HCT116 (cell line): Measurements from ENCODE around the gene ATP6AP1. TPM values are rescaled to one million over a fixed set of nuclear protein-coding genes. Genes with fewer than 3 reads are reported as not detected.

Experiments
- ATAC-seq: fragments of 200-7000 bp; cut with Tn5 transposase; 2 replicates; pipeline ENCODE4 v1.9.1; 2020; ENCODE audit warnings: mild to moderate bottlenecking, moderate library complexity
- BruUV-seq: library from RNA; stranded (reverse); fragments of 400-500 nt; replicated peaks from 2 replicates; lab custom pipeline; 2021; lab: Mats Ljungman, UMichigan
- CTCF ChIA-PET: fragments of 300-600 bp; sonication (Branson Sonifier 250); formaldehyde crosslinking; loops from one replicate; lab custom pipeline; 2021; ENCODE audit warnings: antibody characterized with exemption; lab: Charles Lee
- POLR2A ChIA-PET: fragments of 300-600, 350-600 bp; sonication (Branson Sonifier 250); formaldehyde crosslinking; loops from one replicate; lab custom pipeline; 2021; ENCODE audit warnings: antibody characterized with exemption; lab: Charles Lee
- RAD21 ChIA-PET, 2 experiments: fragments of 300-600 bp; sonication (Branson Sonifier 250); formaldehyde crosslinking; loops; one replicate each; lab custom pipeline; 2023; ENCODE audit warnings: low total read pairs in 2 of 2; ENCODE audit not compliant: uncharacterized antibody in 2 of 2, unreplicated experiment in 2 of 2, low non-redundant PET in 1 of 2; lab: Charles Lee
- DNase-seq: peaks from one replicate; pipeline ENCODE4 v3.0.0-alpha.2; 2010; ENCODE audit warnings: low read depth, low spot score
- H2AFZ ChIP-seq: fragments of 200-600 bp; shearing (Covaris generic), sonication (generic); 2 replicates; pipeline ENCODE4 v1.6.1; 2017; ENCODE audit warnings: low read depth, mixed run types, mixed read lengths, antibody characterized with exemption, low read length; ENCODE audit not compliant: poor library complexity, severe bottlenecking
- H3K27ac ChIP-seq: 2 replicates; pipeline ENCODE4 v1.5.1; 2012; ENCODE audit warnings: low read depth, low read length
- H3K27me3 ChIP-seq: fragments of 200-600 bp; sonication (generic); 2 replicates; pipeline ENCODE4 v1.6.1; 2016; ENCODE audit warnings: mixed run types, low read length, mixed read lengths; ENCODE audit not compliant: insufficient read depth
- H3K36me3 ChIP-seq, 2 experiments: fragments of 200-500 bp in 1 of 2; fragments of 200-600 bp in 1 of 2; sonication (Bioruptor generic) in 1 of 2; sonication (generic) in 1 of 2; 2 replicates each; pipeline versions ENCODE4 v1.5.1 to v1.6.1; 2014 to 2016; ENCODE audit warnings: low read length in 2 of 2, inconsistent platforms in 1 of 2, mixed read lengths in 1 of 2, mixed run types in 1 of 2; ENCODE audit not compliant: insufficient read depth in 2 of 2, control insufficient read depth in 1 of 2
- H3K4me1 ChIP-seq, 2 experiments: fragments of 200-600 bp in 1 of 2; sonication (generic) in 1 of 2; 2 replicates each; pipeline versions ENCODE4 v1.5.1 to v1.6.1; 2012 to 2017; ENCODE audit warnings: low read length in 2 of 2, inconsistent platforms in 1 of 2, mild to moderate bottlenecking in 1 of 2, mixed read lengths in 1 of 2, mixed run types in 1 of 2, moderate library complexity in 1 of 2; ENCODE audit not compliant: insufficient read depth in 2 of 2, control insufficient read depth in 1 of 2
- H3K4me2 ChIP-seq: fragments of 200-600 bp; sonication (generic); 2 replicates; pipeline ENCODE4 v1.6.1; 2017; ENCODE audit warnings: mixed run types, low read length, mixed read lengths
- H3K4me3 ChIP-seq, 2 experiments: fragments of 200-600 bp in 1 of 2; sonication (generic) in 1 of 2; replicated peaks in 1 of 2; 2 replicates each; pipeline ENCODE4 v1.5.1; 2011 to 2016; ENCODE audit warnings: low read length in 2 of 2, control low read depth in 1 of 2, low read depth in 1 of 2, mild to moderate bottlenecking in 1 of 2, mixed read lengths in 1 of 2, mixed run types in 1 of 2
- H3K79me2 ChIP-seq: fragments of 200-600 bp; sonication (generic); 2 replicates; pipeline ENCODE4 v1.6.1; 2017; ENCODE audit warnings: mild to moderate bottlenecking, mixed run types, low read length, moderate library complexity, mixed read lengths; ENCODE audit not compliant: insufficient read depth
- H3K9ac ChIP-seq: fragments of 200-600 bp; sonication (generic); 2 replicates; pipeline ENCODE4 v1.6.1; 2016; ENCODE audit warnings: low read length, mixed read lengths
- H3K9me2 ChIP-seq: fragments of 200-600 bp; sonication (generic), shearing (Covaris generic); 2 replicates; pipeline ENCODE4 v1.6.1; 2017; ENCODE audit warnings: mixed run types, mild to moderate bottlenecking, moderate library complexity; ENCODE audit not compliant: insufficient read depth
- H3K9me3 ChIP-seq, 2 experiments: fragments of 200-500 bp in 1 of 2; fragments of 200-600 bp in 1 of 2; sonication (Bioruptor generic) in 1 of 2; sonication (generic) in 1 of 2; 2 replicates each; pipeline ENCODE4 v1.6.1; 2014 to 2017; ENCODE audit warnings: low read length in 2 of 2, mixed read lengths in 2 of 2, inconsistent platforms in 1 of 2, low read depth in 1 of 2, mild to moderate bottlenecking in 1 of 2, mixed run types in 1 of 2, moderate library complexity in 1 of 2; ENCODE audit not compliant: control insufficient read depth in 1 of 2, insufficient read depth in 1 of 2
- H4K20me1 ChIP-seq: fragments of 200-600 bp; sonication (generic), shearing (Covaris generic); 2 replicates; pipeline ENCODE4 v1.6.1; 2017; ENCODE audit warnings: mixed run types, mild to moderate bottlenecking, moderate library complexity; ENCODE audit not compliant: insufficient read depth
- CEBPB ChIP-seq: IDR thresholded peaks from 2 replicates; pipeline ENCODE4 v1.6.1; 2012; ENCODE audit warnings: low read depth
- ELF1 ChIP-seq: IDR thresholded peaks from 2 replicates; pipeline ENCODE4 v1.6.1; 2012; ENCODE audit warnings: low read depth, borderline replicate concordance
- EZH2 ChIP-seq: fragments of 200-600 bp; sonication (generic); IDR thresholded peaks from 2 replicates; pipeline ENCODE4 v1.6.1; 2017; ENCODE audit warnings: antibody characterized with exemption, mixed run types
- EZH2phosphoT487 ChIP-seq: fragments of 200-600 bp; IDR thresholded peaks from 2 replicates; pipeline ENCODE4 v1.6.1; 2018; ENCODE audit warnings: antibody characterized with exemption, borderline replicate concordance
- FOSL1 ChIP-seq: IDR thresholded peaks from 2 replicates; pipeline ENCODE4 v1.6.1; 2012; ENCODE audit warnings: low read depth
- JUND ChIP-seq: IDR thresholded peaks from 2 replicates; pipeline ENCODE4 v1.6.1; 2012
- POLR2A ChIP-seq: IDR thresholded peaks from 2 replicates; pipeline ENCODE4 v1.7.0; 2011; ENCODE audit warnings: borderline replicate concordance; ENCODE audit not compliant: insufficient read depth, insufficient read length; ENCODE audit errors: extremely low read depth
- POLR2AphosphoS5 ChIP-seq: IDR thresholded peaks from 2 replicates; pipeline ENCODE4 v1.6.1; 2011; ENCODE audit warnings: mild to moderate bottlenecking, low read depth, low read length, moderate library complexity
- SP1 ChIP-seq: IDR thresholded peaks from 2 replicates; pipeline ENCODE4 v1.6.1; 2012; ENCODE audit warnings: low read depth
- SRF ChIP-seq: IDR thresholded peaks from 2 replicates; pipeline ENCODE4 v1.6.1; 2012; ENCODE audit warnings: low read depth
- YY1 ChIP-seq: IDR thresholded peaks from 2 replicates; pipeline ENCODE4 v1.6.1; 2011; ENCODE audit warnings: low read length, low read depth, moderate library complexity, mild to moderate bottlenecking; ENCODE audit not compliant: insufficient replicate concordance; ENCODE audit errors: extremely low read depth
- ZBTB33 ChIP-seq: IDR thresholded peaks from 2 replicates; pipeline ENCODE4 v1.6.1; 2011; ENCODE audit warnings: mild to moderate bottlenecking, low read length, moderate library complexity; ENCODE audit not compliant: insufficient replicate concordance; ENCODE audit errors: extremely low read depth
- ZFX ChIP-seq: fragments of 450-650 bp; IDR thresholded peaks from 2 replicates; pipeline ENCODE4 v1.6.1; 2017
- ZNF274 ChIP-seq: fragments of 200-500 bp; sonication (Bioruptor generic); IDR thresholded peaks from 2 replicates; pipeline ENCODE4 v1.6.1; 2014; ENCODE audit warnings: mild to moderate bottlenecking, low read depth, low read length, inconsistent platforms
- intact Hi-C: fragments of 100-400 bp; cut with micrococcal nuclease; formaldehyde crosslinking; loops from 2 replicates; pipeline ENCODE4 v1.10.0; 2022
- total RNA-seq: library from RNA; stranded (reverse); gene quantifications from one replicate; pipeline ENCODE4 v1.2.1, GENCODE V29; 2021; ENCODE audit not compliant: unreplicated experiment
- TF ChIP-seq, protein P1 (sequence below): IDR thresholded peaks from 2 replicates; pipeline ENCODE4 v1.6.1; 2012; ENCODE audit warnings: low read depth
- TF ChIP-seq, protein P2 (sequence below), 3 experiments: fragments of 200-600 bp in 1 of 3; sonication (generic) in 1 of 3; IDR thresholded peaks in 2 of 3; conservative IDR thresholded peaks in 1 of 3; 2 replicates each; pipeline ENCODE4 v1.5.1; 2012 to 2017; ENCODE audit warnings: low read depth in 2 of 3, low read length in 2 of 3, antibody characterized with exemption in 1 of 3, borderline replicate concordance in 1 of 3, control low read depth in 1 of 3, mild to moderate bottlenecking in 1 of 3, mixed read lengths in 1 of 3, mixed run types in 1 of 3, moderate library complexity in 1 of 3; ENCODE audit not compliant: insufficient read depth in 1 of 3
- TF ChIP-seq, protein P3 (sequence below): IDR thresholded peaks from 2 replicates; pipeline ENCODE4 v1.6.1; 2012

The ATP6AP1 gene
- total RNA-seq, 1 experiment from 2014 or later = 53.4 TPM

GRCh38 chrX:154413142-154413541 lies 15.3 kb upstream of the ATP6AP1 start:
- no peak for ATAC-seq
- H3K9me2 ChIP-seq = no peaks in the 10 kb centered on the region
- intact Hi-C loops = no loop called here
- RAD21 ChIA-PET = no interaction called here
- no peak overlapping the region for H2AFZ ChIP-seq
- no peaks in the 10 kb centered on the region for H3K79me2 ChIP-seq
- no peak for DNase-seq
- no peaks in the 10 kb centered on the region for H3K36me3 ChIP-seq
- no TSS peak for BruUV-seq
- no peaks in the 10 kb centered on the region for H4K20me1 ChIP-seq
- H3K4me3 ChIP-seq = no peak overlapping the region
- no peak for TF ChIP-seq ZFX
- TF ChIP-seq FOSL1 = no peak
- TF ChIP-seq, protein P1, sequence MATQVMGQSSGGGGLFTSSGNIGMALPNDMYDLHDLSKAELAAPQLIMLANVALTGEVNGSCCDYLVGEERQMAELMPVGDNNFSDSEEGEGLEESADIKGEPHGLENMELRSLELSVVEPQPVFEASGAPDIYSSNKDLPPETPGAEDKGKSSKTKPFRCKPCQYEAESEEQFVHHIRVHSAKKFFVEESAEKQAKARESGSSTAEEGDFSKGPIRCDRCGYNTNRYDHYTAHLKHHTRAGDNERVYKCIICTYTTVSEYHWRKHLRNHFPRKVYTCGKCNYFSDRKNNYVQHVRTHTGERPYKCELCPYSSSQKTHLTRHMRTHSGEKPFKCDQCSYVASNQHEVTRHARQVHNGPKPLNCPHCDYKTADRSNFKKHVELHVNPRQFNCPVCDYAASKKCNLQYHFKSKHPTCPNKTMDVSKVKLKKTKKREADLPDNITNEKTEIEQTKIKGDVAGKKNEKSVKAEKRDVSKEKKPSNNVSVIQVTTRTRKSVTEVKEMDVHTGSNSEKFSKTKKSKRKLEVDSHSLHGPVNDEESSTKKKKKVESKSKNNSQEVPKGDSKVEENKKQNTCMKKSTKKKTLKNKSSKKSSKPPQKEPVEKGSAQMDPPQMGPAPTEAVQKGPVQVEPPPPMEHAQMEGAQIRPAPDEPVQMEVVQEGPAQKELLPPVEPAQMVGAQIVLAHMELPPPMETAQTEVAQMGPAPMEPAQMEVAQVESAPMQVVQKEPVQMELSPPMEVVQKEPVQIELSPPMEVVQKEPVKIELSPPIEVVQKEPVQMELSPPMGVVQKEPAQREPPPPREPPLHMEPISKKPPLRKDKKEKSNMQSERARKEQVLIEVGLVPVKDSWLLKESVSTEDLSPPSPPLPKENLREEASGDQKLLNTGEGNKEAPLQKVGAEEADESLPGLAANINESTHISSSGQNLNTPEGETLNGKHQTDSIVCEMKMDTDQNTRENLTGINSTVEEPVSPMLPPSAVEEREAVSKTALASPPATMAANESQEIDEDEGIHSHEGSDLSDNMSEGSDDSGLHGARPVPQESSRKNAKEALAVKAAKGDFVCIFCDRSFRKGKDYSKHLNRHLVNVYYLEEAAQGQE = no peak
- TF ChIP-seq ZBTB33 = no peak
- no peak for TF ChIP-seq SRF
- no peak for TF ChIP-seq ZNF274
- TF ChIP-seq, protein P2, sequence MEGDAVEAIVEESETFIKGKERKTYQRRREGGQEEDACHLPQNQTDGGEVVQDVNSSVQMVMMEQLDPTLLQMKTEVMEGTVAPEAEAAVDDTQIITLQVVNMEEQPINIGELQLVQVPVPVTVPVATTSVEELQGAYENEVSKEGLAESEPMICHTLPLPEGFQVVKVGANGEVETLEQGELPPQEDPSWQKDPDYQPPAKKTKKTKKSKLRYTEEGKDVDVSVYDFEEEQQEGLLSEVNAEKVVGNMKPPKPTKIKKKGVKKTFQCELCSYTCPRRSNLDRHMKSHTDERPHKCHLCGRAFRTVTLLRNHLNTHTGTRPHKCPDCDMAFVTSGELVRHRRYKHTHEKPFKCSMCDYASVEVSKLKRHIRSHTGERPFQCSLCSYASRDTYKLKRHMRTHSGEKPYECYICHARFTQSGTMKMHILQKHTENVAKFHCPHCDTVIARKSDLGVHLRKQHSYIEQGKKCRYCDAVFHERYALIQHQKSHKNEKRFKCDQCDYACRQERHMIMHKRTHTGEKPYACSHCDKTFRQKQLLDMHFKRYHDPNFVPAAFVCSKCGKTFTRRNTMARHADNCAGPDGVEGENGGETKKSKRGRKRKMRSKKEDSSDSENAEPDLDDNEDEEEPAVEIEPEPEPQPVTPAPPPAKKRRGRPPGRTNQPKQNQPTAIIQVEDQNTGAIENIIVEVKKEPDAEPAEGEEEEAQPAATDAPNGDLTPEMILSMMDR (IDR thresholded peaks at IDR 0.05 in 2 of 3, conservative IDR thresholded peaks at IDR 0.05 in 1 of 3; ENCODE audit: borderline replicate concordance in 1 of 3, insufficient read depth in 1 of 3, low read depth in 2 of 3, low read length in 2 of 3) = no peak
- TF ChIP-seq EZH2phosphoT487 = no peak
- TF ChIP-seq YY1 = no peak
- TF ChIP-seq JUND = no peak
- no peak for TF ChIP-seq POLR2AphosphoS5
- TF ChIP-seq, protein P3, sequence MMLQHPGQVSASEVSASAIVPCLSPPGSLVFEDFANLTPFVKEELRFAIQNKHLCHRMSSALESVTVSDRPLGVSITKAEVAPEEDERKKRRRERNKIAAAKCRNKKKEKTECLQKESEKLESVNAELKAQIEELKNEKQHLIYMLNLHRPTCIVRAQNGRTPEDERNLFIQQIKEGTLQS = no peak
- no peak for TF ChIP-seq EZH2
- TF ChIP-seq SP1 = no peak
- no peak for TF ChIP-seq ELF1
- TF ChIP-seq CEBPB = no peak
- no peak for TF ChIP-seq POLR2A
- TF ChIP-seq, all 23 proteins: peak for 0
- ChIA-PET POLR2A (no interaction called here), CTCF (interaction anchor here (1.5 kb wide), 1 partner anchor 12 kb away, joined by 4 read pairs; no protein-coding TSS in a partner anchor)
- H3K4me2 ChIP-seq = peak overlapping the region; percentile 82; the same call in 1 of the 2 replicates
- H3K9ac ChIP-seq = no peak overlapping the region
- peak overlapping the region; percentile 91; the same call in 1 of the 2 replicates for H3K27ac ChIP-seq
- no peaks in the 10 kb centered on the region for H3K9me3 ChIP-seq
- H3K27me3 ChIP-seq = no peaks in the 10 kb centered on the region
- H3K4me1 ChIP-seq = peaks cover 15 to 35% of the 10 kb centered on the region in 2 experiments
